Transverse colon (tissue), 4 donors: Measurements from ENCODE around the gene ATP6V0C. TPM values are rescaled to one million over a fixed set of nuclear protein-coding genes. Genes with fewer than 3 reads are reported as not detected.

Experiments used
- DNase-seq: peaks from one replicate; pipeline ENCODE4 v3.0.0-alpha.2; 2019
- H3K27ac ChIP-seq, 4 donors: fragments of 200-600 bp; sonication (generic); 2 replicates each; pipeline ENCODE4 v1.5.1; 2016 to 2018; ENCODE audit warnings: inconsistent platforms in 4 of 4
- H3K27me3 ChIP-seq: fragments of 200-600 bp; sonication (generic); 2 replicates; pipeline ENCODE4 v1.5.1; 2017; ENCODE audit warnings: inconsistent platforms
- H3K36me3 ChIP-seq, 4 donors: fragments of 200-600 bp; sonication (generic); 2 replicates each; pipeline ENCODE4 v1.5.1; 2017 to 2019; ENCODE audit warnings: inconsistent platforms in 4 of 4
- H3K4me1 ChIP-seq, 4 donors: fragments of 200-600 bp; sonication (generic); 2 replicates each; pipeline ENCODE4 v1.5.1; 2017 to 2020; ENCODE audit warnings: inconsistent platforms in 4 of 4
- H3K4me3 ChIP-seq, 4 donors: fragments of 200-600 bp; sonication (generic); 1 replicate in 1 of 4; 2 replicates in 3 of 4; pipeline versions ENCODE4 v1.5.1 to v1.6.1; 2017 to 2019; ENCODE audit warnings: inconsistent platforms in 4 of 4
- H3K9me3 ChIP-seq, 2 donors: fragments of 200-600 bp; sonication (generic); 2 replicates each; pipeline ENCODE4 v1.5.1; 2017 to 2019; ENCODE audit warnings: inconsistent platforms in 2 of 2
- CTCF ChIP-seq, 5 experiments: fragments of 200-600 bp in 3 of 5; fragments of 450-650 bp in 2 of 5; sonication (generic) in 3 of 5; IDR thresholded peaks; 1 replicate in 2 of 5; 2 replicates in 3 of 5; pipeline ENCODE4 v1.5.1; 2016 to 2017; ENCODE audit warnings: antibody characterized with exemption in 5 of 5, inconsistent platforms in 3 of 5, mild to moderate bottlenecking in 2 of 5, moderate library complexity in 1 of 5
- EP300 ChIP-seq: sonication (generic); formaldehyde crosslinking; IDR thresholded peaks from one replicate; pipeline ENCODE4 v1.6.1; 2017; ENCODE audit warnings: antibody characterized with exemption, low read depth
- POLR2A ChIP-seq: fragments of 450-650 bp; IDR thresholded peaks from one replicate; pipeline ENCODE4 v1.6.1; 2016; ENCODE audit warnings: antibody characterized with exemption, mild to moderate bottlenecking, moderate library complexity
- POLR2AphosphoS5 ChIP-seq, 3 donors: sonication (generic); formaldehyde crosslinking; IDR thresholded peaks; one replicate each; pipeline ENCODE4 v1.6.1; 2016; ENCODE audit warnings: antibody characterized with exemption in 3 of 3
- WGBS, 2 donors: methylation state at CpG; one replicate each; pipeline ENCODE4 v1.1.5; 2018; ENCODE audit warnings: low coverage in 1 of 2; 5-methylcytosine and 5-hydroxymethylcytosine counted together
- in situ Hi-C, 4 donors: fragments of 200-750 bp; cut with MboI; loops; one replicate each; pipeline versions ENCODE4 v1.15.0 to v1.15.1; 2017; ENCODE audit warnings: low sequenced_read_pairs in 3 of 4, low pct_ligation_motif_present in 1 of 4, low pct_unique_long_range_greater_than_20kb in 1 of 4
- intact Hi-C: fragments of 100-400 bp; cut with DNase I; formaldehyde crosslinking; loops from one replicate; pipeline ENCODE4 v1.15.1; 2023; ENCODE audit warnings: low total_unique reads
- total RNA-seq, 4 donors: library from RNA; depleted of rRNA; stranded (reverse); fragments of >200 nt; gene quantifications; one replicate each; pipeline ENCODE4 v1.1.0, GENCODE V29; 2016

Gene ATP6V0C
- total RNA-seq, 4 donors from 2014 or later = 101 to 237 (median 135) TPM

- Histone ChIP-seq H3K27ac (peak overlapping the region in 3 of 4 donors; percentile 85 to 88 (median 88)), H3K27me3 (peaks cover 30% of the 10 kb centered on the region), H3K9me3 (no peaks in the 10 kb centered on the region), H3K4me1 (peaks cover 15 to 42% (median 35%) of the 10 kb centered on the region in 4 donors), H3K36me3 (no peaks in the 10 kb centered on the region), H3K4me3 (peak overlapping the region; percentile 65 to 90 (median 67))
- in situ Hi-C loops (loop anchor here in 3 of 4 donors (25.0 kb wide), 3 partner anchors 138 to 313 kb away; partner anchors contain the start of genes ABCA3 (in 2 of the 3), CASKIN1 (in 1 of the 3) and TRAF7 (in 1 of the 3)), intact Hi-C loops (no loop called here)
- no peak for TF ChIP-seq POLR2AphosphoS5 (IDR thresholded peaks at IDR 0.05)
- no peak for TF ChIP-seq CTCF (IDR thresholded peaks at IDR 0.05)
- TF ChIP-seq EP300 = no peak
- no peak for TF ChIP-seq POLR2A
- DNase-seq = peak; percentile 44
- 14% methylated on average over 38 of the region's 55 CpGs; no CpG with 5 or more reads in 1 of the 2 donors for WGBS, 2 donors
These were observed 38.1 kb upstream of the ATP6V0C start for GRCh38 chr16:2475413-2476344.

GRCh38 chr16:2476345-2476720 lies 37.4 kb upstream of the ATP6V0C start:
- Histone ChIP-seq H3K4me1 (peaks cover 11 to 42% (median 31%) of the 10 kb centered on the region in 4 donors), H3K9me3 (no peaks in the 10 kb centered on the region), H3K36me3 (no peaks in the 10 kb centered on the region), H3K27me3 (peaks cover 23% of the 10 kb centered on the region), H3K4me3 (no peak overlapping the region), H3K27ac (no peak overlapping the region)
- TF ChIP-seq EP300 = no peak
- in situ Hi-C loops = loop anchor here in 3 of 4 donors (25.0 kb wide), 3 partner anchors 139 to 314 kb away; partner anchors contain the start of genes ABCA3 (in 2 of the 3), CASKIN1 (in 1 of the 3) and TRAF7 (in 1 of the 3)
- intact Hi-C loops = no loop called here
- DNase-seq = no peak
- WGBS, 2 donors = 95% methylated on average over 9 of the region's 9 CpGs; no CpG with 5 or more reads in 1 of the 2 donors

- intact Hi-C loops = no loop called here
- no peak overlapping the region for H3K4me3 ChIP-seq
- H3K4me1 ChIP-seq = peaks cover 11 to 38% (median 30%) of the 10 kb centered on the region in 4 donors
- H3K36me3 ChIP-seq = no peaks in the 10 kb centered on the region
- no peak for DNase-seq
- H3K27me3 ChIP-seq = peaks cover 19% of the 10 kb centered on the region
- TF ChIP-seq POLR2A (no peak), EP300 (no peak), CTCF (IDR thresholded peaks at IDR 0.05) (no peak), POLR2AphosphoS5 (IDR thresholded peaks at IDR 0.05) (no peak)
- no peak overlapping the region for H3K27ac ChIP-seq
- H3K9me3 ChIP-seq = no peaks in the 10 kb centered on the region
- in situ Hi-C loops = loop anchor here in 3 of 4 donors (25.0 kb wide), 3 partner anchors 139 to 314 kb away; partner anchors contain the start of genes ABCA3 (in 2 of the 3), CASKIN1 (in 1 of the 3) and TRAF7 (in 1 of the 3)
- WGBS, 2 donors = 89% methylated on average over 3 of the region's 3 CpGs; no CpG with 5 or more reads in 1 of the 2 donors
These were observed 37.0 kb upstream of the ATP6V0C start for GRCh38 chr16:2476741-2477140.

- WGBS, 2 donors = 97% methylated on average over 3 of the region's 3 CpGs; no CpG with 5 or more reads in 1 of the 2 donors
- intact Hi-C loops (no loop called here), in situ Hi-C loops (loop anchor here in 3 of 4 donors (25.0 kb wide), 3 partner anchors 140 to 315 kb away; partner anchors contain the start of genes ABCA3 (in 2 of the 3), CASKIN1 (in 1 of the 3) and TRAF7 (in 1 of the 3))
- Histone ChIP-seq H3K27me3 (peaks cover 13% of the 10 kb centered on the region), H3K4me1 (peaks cover 13 to 35% (median 29%) of the 10 kb centered on the region in 4 donors), H3K27ac (no peak overlapping the region), H3K36me3 (no peaks in the 10 kb centered on the region), H3K9me3 (no peaks in the 10 kb centered on the region), H3K4me3 (no peak overlapping the region)
- TF ChIP-seq CTCF (IDR thresholded peaks at IDR 0.05) (no peak), POLR2AphosphoS5 (IDR thresholded peaks at IDR 0.05) (no peak), POLR2A (no peak), EP300 (no peak)
- DNase-seq = no peak
These were observed 36.4 kb upstream of the ATP6V0C start for GRCh38 chr16:2477327-2477726.
